Activated CD8-positive, alpha-beta memory T cell treated with anti-CD3 and anti-CD28 coated beads, Interleukin-2, amount 10 ng/mL, durations not matched to agents 7 days and 5 days (primary cell): ENCODE data around the gene SLX4IP. TPM values are rescaled to one million over a fixed set of nuclear protein-coding genes. Genes with fewer than 3 reads are reported as not detected.

Experiments used
- ATAC-seq: fragments of 150-1000 bp; cut with Tn5 transposase; one replicate; pipeline ENCODE4 v1.10.0; 2021; ENCODE audit warnings: moderate library complexity
- CTCF ChIA-PET: fragments of 350-600 bp; sonication (Branson Sonifier 250); formaldehyde crosslinking; loops from one replicate; lab custom pipeline; 2021; ENCODE audit warnings: antibody characterized with exemption; lab: Charles Lee
- DNase-seq: peaks from one replicate; pipeline ENCODE4 v3.0.0-alpha.2; 2020
- H3K27ac Mint-ChIP-seq: one replicate; pipeline ENCODE4 v1.8.0; 2021; ENCODE audit warnings: mild to moderate bottlenecking, mixed read lengths
- H3K27me3 Mint-ChIP-seq: one replicate; pipeline ENCODE4 v1.8.0; 2021; ENCODE audit warnings: mixed read lengths
- H3K36me3 Mint-ChIP-seq: one replicate; pipeline ENCODE4 v1.8.0; 2021; ENCODE audit warnings: mild to moderate bottlenecking, mixed read lengths
- H3K4me1 Mint-ChIP-seq: one replicate; pipeline ENCODE4 v1.8.0; 2021; ENCODE audit warnings: mixed read lengths
- H3K4me3 Mint-ChIP-seq: one replicate; pipeline ENCODE4 v1.8.0; 2021; ENCODE audit warnings: mild to moderate bottlenecking, moderate library complexity, mixed read lengths
- H3K9me3 Mint-ChIP-seq: one replicate; pipeline ENCODE4 v1.8.0; 2022; ENCODE audit warnings: low read depth, mixed read lengths
- total RNA-seq, 2 experiments: library from RNA; stranded (reverse); gene quantifications; one replicate each; pipeline ENCODE4 v1.2.3, GENCODE V29; 2021

SLX4IP gene
- total RNA-seq, 2 experiments from 2014 or later: 6.0 to 6.1 TPM

GRCh38 chr20:10524034-10524476, 89.0 kb downstream of the SLX4IP start:
- no peak for DNase-seq
- Mint-ChIP-seq H3K27ac (no peak overlapping the region), H3K36me3 (peaks cover 4% of the 10 kb centered on the region), H3K9me3 (no peaks in the 10 kb centered on the region), H3K4me3 (no peak overlapping the region), H3K4me1 (peaks cover 31% of the 10 kb centered on the region), H3K27me3 (no peaks in the 10 kb centered on the region)
- CTCF ChIA-PET: interaction anchor here (0.8 kb wide), 1 partner anchor 11 kb away, joined by 4 read pairs; no protein-coding TSS in a partner anchor
- ATAC-seq: no peak

GRCh38 chr20:10524643-10525042, 89.5 kb downstream of the SLX4IP start:
- Mint-ChIP-seq H3K9me3 (no peaks in the 10 kb centered on the region), H3K27me3 (no peaks in the 10 kb centered on the region), H3K27ac (no peak overlapping the region), H3K4me3 (no peak overlapping the region), H3K36me3 (peaks cover 4% of the 10 kb centered on the region), H3K4me1 (peaks cover 25% of the 10 kb centered on the region)
- DNase-seq (no peak), ATAC-seq (no peak)
- CTCF ChIA-PET: interaction anchor here (0.8 kb wide), 2 partner anchors 10 to 54 kb away, joined by 3 to 4 read pairs; no protein-coding TSS in a partner anchor

DNA sequence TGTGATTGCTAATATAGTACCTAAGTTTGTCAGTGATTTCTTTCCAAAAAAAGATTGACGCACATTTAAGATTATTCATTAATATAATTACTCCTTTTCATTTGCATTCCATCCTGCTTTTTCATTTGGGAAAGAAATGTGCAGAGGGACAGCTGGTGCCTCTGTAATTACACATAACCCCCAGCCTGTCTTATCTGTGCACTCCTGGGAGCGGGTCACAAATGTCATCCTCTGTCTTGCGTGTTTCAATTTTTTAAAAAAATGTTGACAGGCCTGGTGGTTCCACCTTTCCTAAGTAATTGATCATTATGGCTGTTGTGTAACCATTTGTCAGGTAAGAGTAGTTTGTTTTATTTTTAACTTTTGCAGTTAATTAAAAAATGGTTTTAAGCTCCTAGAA, 92.7 kb downstream of the SLX4IP start:
- DNase-seq (no peak), ATAC-seq (no peak)
- Mint-ChIP-seq H3K4me1 (peaks cover 12% of the 10 kb centered on the region), H3K27ac (no peak overlapping the region), H3K9me3 (no peaks in the 10 kb centered on the region), H3K36me3 (peaks cover 4% of the 10 kb centered on the region), H3K27me3 (no peaks in the 10 kb centered on the region), H3K4me3 (no peak overlapping the region)
- CTCF ChIA-PET: no interaction called here

DNA sequence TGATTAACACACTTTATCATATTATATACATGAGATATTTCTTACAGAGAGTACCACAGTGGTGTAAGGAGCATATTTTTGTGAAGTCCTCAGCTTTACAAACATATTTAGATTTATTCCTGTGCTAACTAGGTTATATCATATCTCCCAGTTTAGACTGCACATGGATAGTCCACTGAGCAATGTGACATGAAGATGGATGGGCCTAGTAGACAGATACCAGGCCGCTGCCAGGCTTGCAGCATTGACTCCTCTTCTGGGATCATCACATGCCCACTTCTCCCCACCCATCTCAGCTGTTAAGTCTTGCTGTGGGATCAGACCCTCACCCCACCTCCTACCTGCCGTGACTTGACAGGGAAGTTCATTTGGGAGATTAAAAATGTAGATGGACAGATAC, 95.8 kb downstream of the SLX4IP start:
- H3K9me3 Mint-ChIP-seq: no peaks in the 10 kb centered on the region
- ATAC-seq (no peak), DNase-seq (no peak)
- H3K4me1 Mint-ChIP-seq: peaks cover 8% of the 10 kb centered on the region
- no peak overlapping the region for H3K4me3 Mint-ChIP-seq
- CTCF ChIA-PET: interaction anchor here (1.1 to 1.5 kb wide), 5 partner anchors 9 to 96 kb away, joined by 3 to 4 read pairs (median 3); partner anchors contain the start of gene SLX4IP
- H3K27ac Mint-ChIP-seq: no peak overlapping the region
- peaks cover 1% of the 10 kb centered on the region for H3K36me3 Mint-ChIP-seq
- no peaks in the 10 kb centered on the region for H3K27me3 Mint-ChIP-seq

GRCh38 chr20:10531848-10532247, 96.7 kb downstream of the SLX4IP start:
- CTCF ChIA-PET: interaction anchor here (0.7 to 1.5 kb wide), 5 partner anchors 10 to 96 kb away, joined by 3 to 4 read pairs (median 3); partner anchors contain the start of gene SLX4IP
- ATAC-seq (no peak), DNase-seq (no peak)
- Mint-ChIP-seq H3K36me3 (no peaks in the 10 kb centered on the region), H3K9me3 (no peaks in the 10 kb centered on the region), H3K4me3 (no peak overlapping the region), H3K4me1 (peaks cover 8% of the 10 kb centered on the region), H3K27ac (no peak overlapping the region), H3K27me3 (no peaks in the 10 kb centered on the region)

DNA sequence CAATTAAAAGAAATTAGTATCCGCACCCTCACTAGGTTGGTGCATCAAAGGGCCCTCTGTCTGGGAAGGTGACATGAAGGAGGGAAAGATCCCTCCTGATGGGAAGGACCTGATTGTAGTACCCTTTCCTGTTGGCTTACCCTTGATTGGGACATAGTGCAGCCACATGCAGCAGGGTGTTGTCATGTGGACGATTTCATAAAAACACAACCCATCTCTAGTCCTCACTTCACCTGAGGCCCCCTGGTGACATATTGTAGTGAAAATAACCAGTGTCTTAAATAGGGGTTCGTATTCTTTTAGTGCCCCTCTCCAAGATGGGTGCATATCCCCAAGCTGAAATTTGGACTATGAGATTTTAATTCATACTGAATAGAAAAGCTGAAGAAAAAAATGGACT, 97.3 kb downstream of the SLX4IP start:
- Mint-ChIP-seq H3K4me1 (peaks cover 8% of the 10 kb centered on the region), H3K4me3 (no peak overlapping the region), H3K27me3 (no peaks in the 10 kb centered on the region), H3K36me3 (no peaks in the 10 kb centered on the region), H3K27ac (no peak overlapping the region), H3K9me3 (no peaks in the 10 kb centered on the region)
- DNase-seq (no peak), ATAC-seq (no peak)
- CTCF ChIA-PET: no interaction called here

DNA sequence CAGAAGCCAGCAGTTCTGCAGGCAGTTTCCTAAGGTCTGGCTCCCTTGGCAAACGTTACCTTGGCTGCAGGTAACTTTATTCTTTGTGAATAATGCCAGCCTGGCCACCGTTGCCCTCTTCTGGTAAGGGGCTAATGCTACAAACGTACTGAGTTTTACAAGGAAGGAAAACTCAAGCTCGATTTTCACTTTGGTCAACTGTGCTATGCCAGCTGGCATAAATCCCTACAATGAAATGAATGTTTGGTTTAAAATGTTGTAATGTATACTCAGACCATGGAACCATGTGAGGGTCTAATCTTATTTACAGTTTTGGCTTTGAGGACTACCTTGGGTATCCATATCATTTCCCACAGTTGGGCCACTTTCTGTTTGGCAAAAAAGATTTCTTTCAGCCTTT, 101.4 kb downstream of the SLX4IP start:
- DNase-seq (peak; percentile 52), ATAC-seq (no peak)
- no peaks in the 10 kb centered on the region for H3K36me3 Mint-ChIP-seq
- no peaks in the 10 kb centered on the region for H3K9me3 Mint-ChIP-seq
- H3K4me3 Mint-ChIP-seq: no peak overlapping the region
- H3K27ac Mint-ChIP-seq: no peak overlapping the region
- peaks cover 8% of the 10 kb centered on the region for H3K4me1 Mint-ChIP-seq
- CTCF ChIA-PET: interaction anchor here (0.6 to 1.6 kb wide), 14 partner anchors 13 to 220 kb away, joined by 3 to 9 read pairs (median 4); partner anchors contain the start of gene MKKS
- no peaks in the 10 kb centered on the region for H3K27me3 Mint-ChIP-seq

DNA sequence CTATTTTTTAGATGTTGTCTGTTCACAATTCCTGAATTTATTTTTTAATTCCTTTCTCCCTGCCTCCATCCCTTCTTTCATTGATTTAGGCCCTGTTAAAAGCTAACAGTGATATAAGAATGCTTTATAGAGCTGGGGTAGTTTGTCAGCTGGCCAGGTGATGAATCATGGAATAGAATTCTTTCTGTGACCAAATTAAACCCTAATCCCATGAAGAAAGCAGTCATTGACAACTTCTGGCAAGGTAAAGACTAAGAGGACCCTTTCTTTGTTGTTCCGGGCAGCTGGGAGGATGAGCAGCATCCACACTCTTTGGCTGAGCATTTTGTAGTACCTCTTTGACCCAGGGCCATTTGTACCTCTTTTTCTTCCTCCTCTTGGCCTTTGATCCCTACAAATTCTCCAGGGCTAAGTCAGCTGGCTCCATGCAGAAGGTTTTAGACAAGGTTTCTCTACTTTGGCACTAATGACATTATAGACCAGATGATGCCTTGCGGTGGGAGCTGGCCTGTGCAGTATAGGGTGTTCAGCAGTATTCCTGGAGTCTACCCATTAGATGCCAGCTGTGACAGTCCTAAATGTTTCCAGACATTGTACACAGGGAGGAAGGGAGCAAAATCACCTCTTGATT, 102.9 kb downstream of the SLX4IP start:
- ATAC-seq (no peak), DNase-seq (no peak)
- Mint-ChIP-seq H3K4me1 (peaks cover 3% of the 10 kb centered on the region), H3K27ac (no peak overlapping the region), H3K9me3 (no peaks in the 10 kb centered on the region), H3K27me3 (no peaks in the 10 kb centered on the region), H3K36me3 (no peaks in the 10 kb centered on the region), H3K4me3 (no peak overlapping the region)
- CTCF ChIA-PET: no interaction called here

DNA sequence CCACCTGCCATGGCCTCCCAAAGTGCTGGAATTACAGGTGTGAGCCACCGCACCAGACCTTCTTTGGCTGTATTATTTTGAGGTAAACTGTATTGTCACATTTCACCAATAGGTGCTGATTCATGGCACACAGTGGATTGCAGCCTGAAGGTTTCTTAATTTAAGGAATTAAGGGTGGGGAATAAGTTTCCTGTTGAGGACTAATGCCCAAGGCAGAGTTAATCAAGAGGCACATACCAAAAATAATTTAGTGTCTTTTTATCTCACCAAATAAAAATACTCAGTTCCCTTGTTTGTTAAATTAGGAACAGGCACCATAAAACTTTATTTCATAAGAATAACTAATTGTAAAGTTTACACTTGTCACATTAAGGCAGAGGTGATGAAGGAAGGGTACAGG, 103.7 kb downstream of the SLX4IP start:
- H3K36me3 Mint-ChIP-seq: no peaks in the 10 kb centered on the region
- H3K4me1 Mint-ChIP-seq: peaks cover 3% of the 10 kb centered on the region
- H3K27me3 Mint-ChIP-seq: no peaks in the 10 kb centered on the region
- H3K9me3 Mint-ChIP-seq: no peaks in the 10 kb centered on the region
- DNase-seq (no peak), ATAC-seq (no peak)
- H3K27ac Mint-ChIP-seq: no peak overlapping the region
- no peak overlapping the region for H3K4me3 Mint-ChIP-seq
- CTCF ChIA-PET: no interaction called here

DNA sequence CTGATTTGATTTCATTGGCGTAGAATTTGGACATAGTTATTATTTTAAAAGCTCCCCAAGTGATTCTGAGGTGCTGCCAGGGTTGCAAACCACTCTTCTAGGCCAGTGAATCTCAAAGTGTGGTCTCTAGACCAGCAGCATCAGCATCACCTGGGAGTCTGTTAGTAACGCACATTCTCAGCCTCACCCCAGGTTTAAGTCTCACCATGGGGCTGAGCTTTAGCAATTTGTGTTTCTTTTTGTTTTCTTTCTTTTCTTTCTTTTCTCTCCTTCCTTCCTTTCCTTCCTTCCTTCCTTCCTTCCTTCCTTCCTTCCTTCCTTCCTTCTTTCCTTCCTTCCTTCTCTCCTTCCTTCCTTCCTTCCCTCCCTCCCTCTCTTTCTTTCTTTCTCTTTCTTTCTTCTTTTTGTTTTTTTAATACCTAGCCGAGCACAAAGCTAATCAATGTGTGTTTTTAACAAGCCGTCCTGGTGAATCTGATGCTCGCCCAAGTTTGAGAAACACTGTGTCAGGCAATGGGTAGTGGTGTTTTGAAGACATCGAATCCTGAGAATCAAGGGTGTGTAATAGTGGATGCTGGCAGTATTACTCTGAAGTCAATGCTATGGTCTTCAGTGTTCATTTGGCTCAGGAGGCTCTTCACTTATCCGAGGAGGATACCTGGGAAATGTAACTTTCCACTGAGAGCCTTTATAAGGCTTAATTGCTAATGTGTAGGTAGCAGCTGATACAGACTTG, 104.9 kb downstream of the SLX4IP start:
- H3K27me3 Mint-ChIP-seq: no peaks in the 10 kb centered on the region
- H3K4me1 Mint-ChIP-seq: peaks cover 3% of the 10 kb centered on the region
- CTCF ChIA-PET: no interaction called here
- H3K36me3 Mint-ChIP-seq: no peaks in the 10 kb centered on the region
- DNase-seq: no peak
- H3K4me3 Mint-ChIP-seq: no peak overlapping the region
- H3K9me3 Mint-ChIP-seq: no peaks in the 10 kb centered on the region
- H3K27ac Mint-ChIP-seq: no peak overlapping the region
- ATAC-seq: no peak

DNA sequence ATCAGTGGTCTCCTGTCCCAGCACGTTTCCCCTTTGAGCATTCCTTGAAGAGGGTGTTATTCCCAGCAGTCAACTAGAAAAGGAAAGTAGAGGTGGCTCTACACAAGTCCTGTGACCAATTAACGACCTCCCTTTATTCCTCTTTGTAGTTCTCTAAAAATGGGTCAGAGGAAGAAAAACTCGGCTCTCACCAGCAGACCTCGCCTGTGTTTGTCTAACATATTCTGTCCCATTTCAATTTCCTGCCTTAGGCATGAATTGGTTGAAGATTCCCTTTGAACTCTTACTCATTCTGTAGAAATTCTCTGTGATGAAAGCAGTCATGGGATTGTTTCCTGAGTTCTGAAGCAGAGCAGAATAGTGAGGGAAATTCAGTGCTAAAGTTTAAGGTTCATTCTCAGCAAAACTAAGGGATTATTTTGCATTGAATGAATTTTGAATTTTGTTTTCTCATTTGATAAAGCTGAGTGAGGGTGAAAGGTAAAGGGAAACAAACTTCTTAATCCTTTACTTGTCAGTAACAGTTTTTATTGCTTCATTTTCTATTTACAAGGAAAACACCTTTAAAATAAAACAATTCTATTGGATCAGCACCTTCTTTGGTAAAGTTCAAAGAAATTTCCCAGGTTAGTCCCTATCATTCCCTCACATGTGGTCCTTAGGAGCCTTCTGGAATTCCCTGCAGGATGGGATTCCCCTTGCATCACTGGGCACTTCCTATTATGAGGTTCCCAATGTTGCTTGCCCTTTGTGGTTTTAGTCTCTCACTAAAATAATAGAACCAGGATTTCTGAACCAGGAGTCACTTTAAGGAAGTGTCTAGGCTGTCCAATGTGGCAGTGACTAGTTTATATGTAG, 105.8 kb downstream of the SLX4IP start:
- no peaks in the 10 kb centered on the region for H3K9me3 Mint-ChIP-seq
- H3K4me3 Mint-ChIP-seq: no peak overlapping the region
- DNase-seq: no peak
- H3K36me3 Mint-ChIP-seq: no peaks in the 10 kb centered on the region
- peaks cover 3% of the 10 kb centered on the region for H3K4me1 Mint-ChIP-seq
- ATAC-seq: no peak
- no peak overlapping the region for H3K27ac Mint-ChIP-seq
- H3K27me3 Mint-ChIP-seq: no peaks in the 10 kb centered on the region
- CTCF ChIA-PET: no interaction called here

GRCh38 chr20:10541668-10542411, 106.7 kb downstream of the SLX4IP start:
- H3K36me3 Mint-ChIP-seq: no peaks in the 10 kb centered on the region
- no peak for ATAC-seq
- H3K4me1 Mint-ChIP-seq: peaks cover 3% of the 10 kb centered on the region
- H3K27ac Mint-ChIP-seq: no peak overlapping the region
- no peak for DNase-seq
- CTCF ChIA-PET: no interaction called here
- H3K4me3 Mint-ChIP-seq: no peak overlapping the region
- H3K27me3 Mint-ChIP-seq: no peaks in the 10 kb centered on the region
- no peaks in the 10 kb centered on the region for H3K9me3 Mint-ChIP-seq

- Mint-ChIP-seq H3K27ac (no peak overlapping the region), H3K4me1 (peaks cover 3% of the 10 kb centered on the region), H3K9me3 (no peaks in the 10 kb centered on the region), H3K4me3 (no peak overlapping the region), H3K27me3 (no peaks in the 10 kb centered on the region), H3K36me3 (no peaks in the 10 kb centered on the region)
- CTCF ChIA-PET: no interaction called here
- DNase-seq (no peak), ATAC-seq (no peak)
These were observed 107.3 kb downstream of the SLX4IP start for GRCh38 chr20:10542442-10542841.
